Measurements from ENCODE around the gene CACNB4. TPM values are rescaled to one million over a fixed set of nuclear protein-coding genes. Genes with fewer than 3 reads are reported as not detected.
"Not testable (repeated sequence)": the region's sequence is repeated elsewhere in the genome, so short reads cannot be mapped to it uniquely, and the experiment has no call there.

Gene CACNB4
- total RNA-seq, 2 experiments from 2014 or later: 0.34 to 0.41 TPM

DNA sequence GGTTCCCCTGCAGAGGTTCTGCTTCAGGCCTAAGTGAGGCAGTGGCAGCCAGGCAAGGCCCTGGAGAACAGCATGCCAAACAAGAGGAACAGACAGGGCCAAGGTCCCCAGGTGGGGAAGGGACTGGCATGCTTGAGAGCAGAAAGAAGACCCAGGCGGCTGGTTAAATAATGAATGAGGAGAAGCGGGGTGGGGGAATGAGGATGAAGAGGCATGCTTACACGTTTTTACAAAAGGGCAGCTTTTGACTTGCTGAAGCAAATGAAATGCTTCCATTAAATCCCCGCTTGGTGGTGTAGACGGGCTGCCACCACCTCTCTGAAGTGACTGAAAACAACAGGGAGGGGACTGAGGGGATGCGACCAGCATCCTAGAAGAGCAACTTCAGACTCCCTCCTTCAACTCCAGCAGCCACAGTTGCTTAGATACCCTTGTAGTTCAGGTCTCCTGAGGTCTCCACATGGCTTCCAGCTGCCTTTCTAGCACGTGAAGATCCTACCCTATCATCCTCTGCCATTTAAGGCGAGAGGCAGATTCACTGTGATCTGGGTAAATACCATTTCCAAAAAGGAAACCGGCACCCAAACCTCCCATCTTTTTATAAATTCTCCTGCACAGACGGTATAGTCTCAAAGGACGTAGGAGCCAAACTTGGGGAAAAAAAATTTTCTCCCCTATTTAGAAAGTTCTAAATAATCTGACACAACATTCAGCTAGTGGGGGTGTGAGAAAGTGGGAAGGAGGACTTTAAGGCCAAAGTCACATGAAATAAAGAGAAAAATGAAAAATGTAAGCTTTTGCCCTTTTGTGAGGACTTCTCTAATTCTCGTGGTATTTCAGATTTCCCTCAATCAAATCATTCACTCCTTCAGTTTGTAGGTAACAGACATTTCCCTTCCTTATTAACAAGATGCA is 65.6 kb downstream of the CACNB4 start:
- no peak for DNase-seq
- Mint-ChIP-seq H3K9me3 (no peaks in the 10 kb centered on the region), H3K27ac (no peak overlapping the region), H3K36me3 (ENCODE audit: low read depth) (no peaks in the 10 kb centered on the region), H3K27me3 (peaks cover 3% of the 10 kb centered on the region), H3K4me1 (ENCODE audit: low read depth) (no peaks in the 10 kb centered on the region), H3K4me3 (no peak overlapping the region)
- intact Hi-C loops (cut with micrococcal nuclease): loop anchor here (10.0 kb wide), 2 partner anchors 142 to 1482 kb away; partner anchors contain the start of gene STAM2
- ChIA-PET CTCF (interaction anchor here (1.0 to 2.2 kb wide), 3 partner anchors 8 to 603 kb away, joined by 3 to 10 read pairs (median 3); no protein-coding TSS in a partner anchor), POLR2A (no interaction called here)
- TF ChIP-seq, protein P1, sequence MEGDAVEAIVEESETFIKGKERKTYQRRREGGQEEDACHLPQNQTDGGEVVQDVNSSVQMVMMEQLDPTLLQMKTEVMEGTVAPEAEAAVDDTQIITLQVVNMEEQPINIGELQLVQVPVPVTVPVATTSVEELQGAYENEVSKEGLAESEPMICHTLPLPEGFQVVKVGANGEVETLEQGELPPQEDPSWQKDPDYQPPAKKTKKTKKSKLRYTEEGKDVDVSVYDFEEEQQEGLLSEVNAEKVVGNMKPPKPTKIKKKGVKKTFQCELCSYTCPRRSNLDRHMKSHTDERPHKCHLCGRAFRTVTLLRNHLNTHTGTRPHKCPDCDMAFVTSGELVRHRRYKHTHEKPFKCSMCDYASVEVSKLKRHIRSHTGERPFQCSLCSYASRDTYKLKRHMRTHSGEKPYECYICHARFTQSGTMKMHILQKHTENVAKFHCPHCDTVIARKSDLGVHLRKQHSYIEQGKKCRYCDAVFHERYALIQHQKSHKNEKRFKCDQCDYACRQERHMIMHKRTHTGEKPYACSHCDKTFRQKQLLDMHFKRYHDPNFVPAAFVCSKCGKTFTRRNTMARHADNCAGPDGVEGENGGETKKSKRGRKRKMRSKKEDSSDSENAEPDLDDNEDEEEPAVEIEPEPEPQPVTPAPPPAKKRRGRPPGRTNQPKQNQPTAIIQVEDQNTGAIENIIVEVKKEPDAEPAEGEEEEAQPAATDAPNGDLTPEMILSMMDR (IDR thresholded peaks at IDR 0.05): no peak
- ATAC-seq: no peak

DNA sequence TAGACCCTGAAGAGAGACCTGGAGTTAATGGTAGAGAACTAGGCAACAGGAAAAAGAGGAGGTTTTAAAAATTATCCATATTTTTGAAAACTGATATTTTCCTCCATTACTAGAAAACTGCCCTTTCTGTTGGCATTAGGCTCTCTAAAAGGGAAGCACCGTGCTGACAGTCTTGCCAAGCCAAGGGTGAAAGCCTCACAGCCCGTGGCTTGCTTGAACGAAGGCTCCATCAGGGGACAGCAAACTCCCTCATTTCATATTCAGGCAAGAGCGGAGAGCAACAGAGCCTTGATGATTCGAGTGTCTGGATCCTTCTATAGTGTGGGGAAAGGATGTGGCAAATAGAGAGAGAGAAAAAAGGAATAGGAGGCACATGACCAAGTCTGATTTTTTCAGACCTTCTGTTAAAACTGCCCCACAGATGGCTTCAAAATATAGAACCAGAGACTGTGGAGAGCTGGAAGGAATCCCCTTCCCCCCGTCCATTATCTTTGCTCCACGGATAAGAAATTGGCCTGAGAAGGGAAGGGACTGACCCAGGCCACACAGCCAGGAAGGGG is 67.0 kb downstream of the CACNB4 start:
- POLR2A ChIA-PET: no interaction called here
- intact Hi-C loops (cut with micrococcal nuclease): loop anchor here (10.0 kb wide), 2 partner anchors 143 to 1483 kb away; partner anchors contain the start of gene STAM2
- no peak overlapping the region for H3K4me3 Mint-ChIP-seq

DNA sequence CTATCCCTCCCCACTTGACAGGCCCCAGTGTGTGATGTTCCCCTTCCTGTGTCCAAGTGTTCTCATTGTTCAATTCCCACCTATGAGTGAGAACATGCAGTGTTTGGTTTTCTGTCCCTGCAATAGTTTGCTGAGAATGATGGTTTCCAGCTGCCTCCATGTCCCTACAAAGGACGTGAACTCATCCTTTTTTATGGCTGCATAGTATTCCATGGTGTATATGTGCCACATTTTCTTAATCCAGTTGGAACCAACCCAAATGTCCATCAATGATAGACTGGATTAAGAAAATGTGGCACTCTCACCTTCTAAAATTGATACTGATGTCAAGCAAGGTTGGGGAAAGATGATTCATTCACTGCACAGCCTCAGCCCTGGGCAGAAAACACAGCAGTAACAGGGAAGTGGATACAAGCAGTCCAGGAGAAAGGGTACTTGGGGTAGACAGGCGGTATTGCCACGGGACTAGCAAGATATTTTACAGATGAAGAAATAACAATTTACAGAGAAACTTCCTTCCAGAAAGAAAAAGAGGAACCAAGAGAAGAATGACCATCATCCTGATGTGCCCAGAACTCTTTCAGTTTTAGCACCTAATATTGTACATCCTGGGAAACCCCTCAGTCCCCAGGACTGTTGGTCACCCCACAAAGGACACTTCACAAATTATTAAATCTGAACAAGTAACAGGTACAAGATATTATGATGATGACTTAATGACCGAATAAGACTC is 68.1 kb downstream of the CACNB4 start:
- H3K27me3 Mint-ChIP-seq: peaks cover 10% of the 10 kb centered on the region
- POLR2A ChIA-PET; H3K4me1 Mint-ChIP-seq (ENCODE audit: low read depth); H3K9me3 Mint-ChIP-seq; H3K27ac Mint-ChIP-seq; H3K4me3 Mint-ChIP-seq; H3K36me3 Mint-ChIP-seq (ENCODE audit: low read depth); DNase-seq; ATAC-seq; CTCF ChIA-PET: not testable (repeated sequence)
- intact Hi-C loops (cut with micrococcal nuclease): loop anchor here (10.0 kb wide), 2 partner anchors 144 to 1484 kb away; partner anchors contain the start of gene STAM2

More for the DNA sequence above, 67.0 kb downstream of the CACNB4 start:
- Mint-ChIP-seq H3K9me3 (no peaks in the 10 kb centered on the region), H3K27ac (no peak overlapping the region), H3K27me3 (peaks cover 8% of the 10 kb centered on the region), H3K4me1 (ENCODE audit: low read depth) (no peaks in the 10 kb centered on the region), H3K36me3 (ENCODE audit: low read depth) (no peaks in the 10 kb centered on the region)
- CTCF ChIA-PET: no interaction called here
- DNase-seq: no peak
- no peak for ATAC-seq
- TF ChIP-seq, protein P1 (IDR thresholded peaks at IDR 0.05): no peak

DNA sequence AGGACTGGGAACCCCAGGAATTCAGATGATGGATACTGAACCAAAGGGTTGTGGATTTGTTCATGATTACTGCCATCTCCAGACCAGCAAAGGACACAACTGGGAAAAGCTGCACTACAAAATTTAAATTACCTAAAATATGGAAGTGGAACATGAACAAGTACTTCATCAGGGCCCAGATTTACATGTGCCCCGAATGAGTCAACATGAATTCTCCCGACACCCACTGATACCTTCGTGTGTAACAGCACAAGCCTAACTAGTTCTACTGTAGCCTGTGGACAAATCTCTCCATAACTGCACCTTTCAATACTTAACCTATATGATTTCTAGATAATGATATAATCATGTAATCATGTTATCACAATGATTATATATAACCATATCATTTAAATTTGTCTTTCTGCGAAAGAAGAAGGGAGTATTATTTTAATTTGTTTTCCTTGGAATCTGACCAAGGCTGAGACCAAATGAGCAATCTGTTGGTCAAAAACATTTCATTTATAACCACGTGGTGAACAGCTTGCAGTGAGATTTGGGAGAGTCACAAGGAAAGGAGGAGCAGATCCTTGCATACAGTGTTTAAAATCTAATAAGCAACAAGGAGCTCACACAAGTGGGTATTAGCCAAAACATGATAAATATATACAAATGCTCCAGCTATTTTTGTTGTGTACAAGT is 70.5 kb downstream of the CACNB4 start:
- TF ChIP-seq, protein P1 (IDR thresholded peaks at IDR 0.05): no peak
- ChIA-PET CTCF (interaction anchor here (1.0 to 2.5 kb wide), 3 partner anchors 9 to 608 kb away, joined by 5 to 9 read pairs (median 5); no protein-coding TSS in a partner anchor), POLR2A (interaction anchor here (0.6 kb wide), 1 partner anchor 43 kb away, joined by 3 read pairs; no protein-coding TSS in a partner anchor)
- ATAC-seq (no peak), DNase-seq (no peak)
- Mint-ChIP-seq H3K4me1 (ENCODE audit: low read depth) (peaks cover 5% of the 10 kb centered on the region), H3K4me3 (no peak overlapping the region), H3K36me3 (ENCODE audit: low read depth) (no peaks in the 10 kb centered on the region), H3K9me3 (no peaks in the 10 kb centered on the region), H3K27ac (no peak overlapping the region), H3K27me3 (peaks cover 8% of the 10 kb centered on the region)
- intact Hi-C loops (cut with micrococcal nuclease): no loop called here
